Activated T-helper 2 cell treated with anti-CD3 and anti-CD28 coated beads, Interferon-gamma antibody, Interleukin-2, Interleukin-4, amounts not matched to agents 10 μg/mL and 5 μg/mL and 100 μg/mL, durations not matched to agents 14 hours and 24 hours and 36 hours (primary cell): ENCODE results near the gene CBFA2T3. TPM values are rescaled to one million over a fixed set of nuclear protein-coding genes. Genes with fewer than 3 reads are reported as not detected.
"Not testable (repeated sequence)": the region's sequence is repeated elsewhere in the genome, so short reads cannot be mapped to it uniquely, and the experiment has no call there.

Experiments used
- DNase-seq: peaks from one replicate; pipeline ENCODE4 v3.0.0; 2021; ENCODE audit warnings: low spot score
- H3K27ac Mint-ChIP-seq: one replicate; pipeline ENCODE4 v1.8.0; 2021; ENCODE audit warnings: mixed read lengths
- H3K27me3 Mint-ChIP-seq: one replicate; pipeline ENCODE4 v1.8.0; 2021; ENCODE audit warnings: low read depth, mixed read lengths
- H3K36me3 Mint-ChIP-seq: one replicate; pipeline ENCODE4 v1.8.0; 2021; ENCODE audit warnings: low read depth, mixed read lengths
- H3K4me1 Mint-ChIP-seq: one replicate; pipeline ENCODE4 v1.8.0; 2021; ENCODE audit warnings: low read depth, mixed read lengths
- H3K4me3 Mint-ChIP-seq: one replicate; pipeline ENCODE4 v1.8.0; 2021; ENCODE audit warnings: low read depth, mild to moderate bottlenecking, moderate library complexity, mixed read lengths
- H3K9me3 Mint-ChIP-seq: one replicate; pipeline ENCODE4 v1.8.0; 2021; ENCODE audit warnings: mixed read lengths
- intact Hi-C: fragments of 100-400 bp; cut with micrococcal nuclease; formaldehyde crosslinking; loops from one replicate; pipeline ENCODE4 v1.15.1; 2023
- total RNA-seq: library from RNA; stranded (reverse); gene quantifications from 2 replicates; pipeline ENCODE4 v1.2.3, GENCODE V29; 2022

CBFA2T3 gene
- total RNA-seq, 1 donor from 2014 or later = 0.30 TPM

GRCh38 chr16:88901718-88902337 lies 75.2 kb downstream of the CBFA2T3 start:
- DNase-seq = no peak
- intact Hi-C loops = no loop called here
- no peaks in the 10 kb centered on the region for H3K4me1 Mint-ChIP-seq
- H3K36me3 Mint-ChIP-seq = no peaks in the 10 kb centered on the region
- no peak overlapping the region for H3K4me3 Mint-ChIP-seq
- no peak overlapping the region for H3K27ac Mint-ChIP-seq
- no peaks in the 10 kb centered on the region for H3K27me3 Mint-ChIP-seq
- H3K9me3 Mint-ChIP-seq = no peaks in the 10 kb centered on the region

DNA sequence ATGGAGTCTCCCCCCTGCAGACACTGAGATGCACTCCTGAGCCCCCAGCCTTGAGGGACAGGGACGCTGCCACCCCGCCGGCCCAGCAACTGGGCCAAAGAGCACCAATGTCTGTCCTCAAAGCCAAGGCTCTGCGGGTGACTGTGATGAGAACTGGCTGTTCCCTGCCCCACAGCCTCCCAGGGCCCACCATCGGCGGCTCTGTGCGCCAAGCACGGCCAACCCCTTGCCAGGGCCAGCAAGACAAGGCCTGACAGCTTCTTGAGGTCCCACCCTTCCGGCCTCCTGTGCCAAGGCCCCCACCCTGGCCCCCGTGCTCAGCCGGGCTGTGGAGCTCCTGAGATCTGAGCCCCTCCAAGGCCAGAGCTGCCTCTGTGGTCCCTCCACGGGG lies 76.3 kb downstream of the CBFA2T3 start:
- Mint-ChIP-seq H3K36me3 (no peaks in the 10 kb centered on the region), H3K4me3 (no peak overlapping the region), H3K27ac (no peak overlapping the region), H3K27me3 (no peaks in the 10 kb centered on the region), H3K9me3 (no peaks in the 10 kb centered on the region), H3K4me1 (no peaks in the 10 kb centered on the region)
- no peak for DNase-seq
- intact Hi-C loops = no loop called here

DNA sequence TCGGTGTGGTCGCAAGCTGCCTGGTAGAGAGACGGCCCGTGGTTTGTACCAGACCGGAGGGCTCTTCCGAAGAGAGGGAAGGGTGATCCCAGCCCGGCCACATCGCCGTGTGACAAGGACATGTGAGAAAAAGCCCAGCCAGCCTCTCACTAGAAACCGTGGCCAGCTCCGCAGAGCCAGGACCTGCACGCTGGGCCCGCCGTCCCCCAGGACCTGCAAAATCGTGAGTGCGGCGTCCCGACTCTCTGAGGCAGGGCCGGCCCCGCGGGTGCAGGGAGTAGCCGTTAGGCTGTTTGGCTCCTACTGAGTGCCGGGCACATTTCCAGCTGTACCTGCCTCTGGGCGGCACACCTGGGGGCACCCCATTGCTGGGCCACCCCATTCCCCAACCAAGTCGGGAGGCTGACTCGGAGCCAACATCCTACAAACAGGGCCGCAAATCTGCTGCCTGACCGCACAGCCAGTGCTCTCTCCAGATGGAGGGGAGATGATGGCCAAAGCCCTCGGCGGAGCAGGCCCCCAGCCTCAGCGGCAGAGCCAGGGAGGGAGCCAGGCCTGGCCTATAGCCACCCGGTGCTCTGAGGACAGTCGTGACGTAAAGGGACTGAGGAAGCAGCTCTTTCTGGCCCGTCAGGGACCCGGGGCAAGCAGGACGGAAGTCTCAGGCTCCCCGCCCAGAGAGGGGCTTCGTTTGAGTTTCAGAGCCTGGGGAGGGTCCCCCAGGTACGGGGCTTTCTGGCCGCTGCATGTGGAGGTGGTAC lies 76.9 kb downstream of the CBFA2T3 start:
- no peaks in the 10 kb centered on the region for H3K4me1 Mint-ChIP-seq
- intact Hi-C loops = no loop called here
- no peak for DNase-seq
- H3K36me3 Mint-ChIP-seq = no peaks in the 10 kb centered on the region
- H3K27me3 Mint-ChIP-seq = no peaks in the 10 kb centered on the region
- no peak overlapping the region for H3K4me3 Mint-ChIP-seq
- no peaks in the 10 kb centered on the region for H3K9me3 Mint-ChIP-seq
- H3K27ac Mint-ChIP-seq = no peak overlapping the region

- no peak overlapping the region for H3K27ac Mint-ChIP-seq
- intact Hi-C loops = no loop called here
- no peaks in the 10 kb centered on the region for H3K4me1 Mint-ChIP-seq
- H3K9me3 Mint-ChIP-seq = no peaks in the 10 kb centered on the region
- no peak for DNase-seq
- no peaks in the 10 kb centered on the region for H3K36me3 Mint-ChIP-seq
- H3K27me3 Mint-ChIP-seq = no peaks in the 10 kb centered on the region
- H3K4me3 Mint-ChIP-seq = no peak overlapping the region
Observed at GRCh38 chr16:88897696-88898425, 79.1 kb downstream of the CBFA2T3 start.

- intact Hi-C loops = no loop called here
- H3K4me1 Mint-ChIP-seq = no peaks in the 10 kb centered on the region
- no peaks in the 10 kb centered on the region for H3K9me3 Mint-ChIP-seq
- no peaks in the 10 kb centered on the region for H3K36me3 Mint-ChIP-seq
- no peaks in the 10 kb centered on the region for H3K27me3 Mint-ChIP-seq
- H3K4me3 Mint-ChIP-seq = no peak overlapping the region
- DNase-seq = no peak
- no peak overlapping the region for H3K27ac Mint-ChIP-seq
Observed at GRCh38 chr16:88896238-88897070, 80.6 kb downstream of the CBFA2T3 start.

DNA sequence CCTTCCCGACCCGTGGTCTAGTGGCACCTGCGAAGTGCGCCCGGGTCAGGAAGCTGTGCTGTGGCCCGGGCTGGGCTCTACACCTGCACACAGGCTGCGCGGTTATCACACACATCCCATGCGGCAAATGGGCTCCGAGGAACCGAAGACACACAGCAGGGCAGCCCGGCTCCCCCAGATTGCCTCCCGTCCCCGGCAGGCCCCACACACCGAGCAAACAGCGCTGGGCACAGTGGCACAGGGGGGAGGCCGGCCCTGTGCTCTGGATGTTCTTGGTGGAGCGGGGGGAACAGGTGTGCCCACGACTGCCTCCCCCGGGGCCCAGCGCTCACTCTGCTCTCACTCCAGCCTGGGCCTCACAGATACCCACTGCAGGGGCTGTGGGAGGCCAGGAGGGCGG lies 81.7 kb downstream of the CBFA2T3 start:
- Mint-ChIP-seq H3K4me1 (no peaks in the 10 kb centered on the region), H3K4me3 (no peak overlapping the region), H3K9me3 (no peaks in the 10 kb centered on the region), H3K36me3 (no peaks in the 10 kb centered on the region), H3K27me3 (no peaks in the 10 kb centered on the region), H3K27ac (no peak overlapping the region)
- intact Hi-C loops = no loop called here
- no peak for DNase-seq

DNA sequence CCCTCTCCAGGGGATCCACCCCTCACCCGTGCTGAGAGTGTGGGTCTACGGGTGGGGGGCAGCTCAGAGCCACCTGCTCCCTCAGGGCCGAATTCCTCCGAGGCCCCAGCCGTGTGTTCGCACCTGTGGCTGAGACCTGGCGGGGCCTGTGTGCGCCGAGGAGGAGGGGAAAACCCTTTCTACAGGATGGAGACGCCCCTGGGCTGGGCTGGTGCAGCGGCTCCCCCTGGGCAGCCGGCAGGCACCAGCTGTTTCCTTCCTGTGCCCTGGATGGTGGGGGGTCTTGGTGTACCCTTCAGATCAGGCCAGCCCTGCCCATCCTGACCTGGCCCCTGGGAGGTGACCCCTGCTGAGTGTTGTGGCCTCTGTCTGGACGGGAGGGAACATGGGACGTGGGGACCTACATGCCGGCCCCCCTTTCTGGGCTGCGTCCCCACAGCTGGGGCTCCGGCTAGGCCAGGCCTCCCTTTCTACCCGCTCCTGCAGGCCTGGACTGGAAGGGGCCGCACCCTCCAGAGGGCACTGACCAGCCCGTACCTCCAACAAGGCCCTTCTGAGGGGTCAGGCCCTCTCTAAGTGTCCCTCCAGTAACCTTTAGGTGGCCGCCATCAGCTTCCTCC lies 82.2 kb downstream of the CBFA2T3 start:
- no peaks in the 10 kb centered on the region for H3K27me3 Mint-ChIP-seq
- H3K9me3 Mint-ChIP-seq = no peaks in the 10 kb centered on the region
- H3K27ac Mint-ChIP-seq = no peak overlapping the region
- DNase-seq = no peak
- no peaks in the 10 kb centered on the region for H3K4me1 Mint-ChIP-seq
- no peak overlapping the region for H3K4me3 Mint-ChIP-seq
- intact Hi-C loops = no loop called here
- no peaks in the 10 kb centered on the region for H3K36me3 Mint-ChIP-seq

GRCh38 chr16:88894266-88894665 lies 82.7 kb downstream of the CBFA2T3 start:
- DNase-seq, H3K4me3 Mint-ChIP-seq, H3K27ac Mint-ChIP-seq, H3K4me1 Mint-ChIP-seq, intact Hi-C loops, H3K36me3 Mint-ChIP-seq, H3K27me3 Mint-ChIP-seq, H3K9me3 Mint-ChIP-seq: not testable (repeated sequence)

DNA sequence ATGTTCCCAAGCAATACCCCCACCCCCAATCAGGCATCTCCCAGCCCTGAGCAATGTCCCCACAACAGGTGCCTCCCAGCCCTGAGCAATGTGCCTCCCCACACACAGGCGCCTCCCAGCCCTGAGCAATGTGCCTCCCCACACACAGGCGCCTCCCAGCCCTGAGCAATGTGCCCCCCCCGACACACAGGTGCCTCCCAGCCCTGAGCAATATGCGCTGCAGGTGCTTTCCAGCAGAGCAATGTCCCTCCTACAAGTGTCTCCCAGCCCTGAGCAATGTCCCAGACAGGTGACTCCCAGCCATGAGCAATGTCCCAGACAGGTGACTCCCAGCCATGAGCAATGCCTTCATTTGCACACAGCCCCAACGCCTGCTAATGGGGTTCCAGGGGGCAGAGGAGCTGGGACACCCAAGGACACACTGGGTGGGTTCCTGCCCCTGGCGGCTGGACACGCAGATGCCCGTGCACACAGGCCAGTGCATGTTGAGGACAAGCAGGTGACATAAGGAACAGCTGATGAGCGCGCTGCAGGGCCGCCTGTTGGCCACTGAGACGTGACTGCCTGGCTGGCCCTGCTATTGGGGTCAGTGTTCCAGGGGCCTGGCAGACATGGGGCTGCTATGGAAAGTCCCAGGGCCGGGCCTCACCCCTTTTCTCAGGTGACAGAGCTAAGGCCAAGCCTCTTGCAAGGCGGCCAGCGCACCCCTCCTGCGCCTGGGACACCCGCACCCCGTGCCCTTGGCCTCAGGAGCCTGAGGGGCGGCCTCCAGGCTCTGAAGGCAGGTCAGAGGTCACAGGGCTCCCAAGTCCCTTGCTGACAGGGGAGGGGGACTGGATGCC lies 83.7 kb downstream of the CBFA2T3 start:
- Mint-ChIP-seq H3K27ac (no peak overlapping the region), H3K4me1 (no peaks in the 10 kb centered on the region), H3K27me3 (no peaks in the 10 kb centered on the region), H3K9me3 (no peaks in the 10 kb centered on the region), H3K4me3 (no peak overlapping the region), H3K36me3 (no peaks in the 10 kb centered on the region)
- intact Hi-C loops = no loop called here
- DNase-seq = no peak

GRCh38 chr16:88892065-88892464 lies 84.9 kb downstream of the CBFA2T3 start:
- Mint-ChIP-seq H3K27me3 (no peaks in the 10 kb centered on the region), H3K4me3 (no peak overlapping the region), H3K4me1 (no peaks in the 10 kb centered on the region), H3K9me3 (no peaks in the 10 kb centered on the region), H3K36me3 (no peaks in the 10 kb centered on the region), H3K27ac (no peak overlapping the region)
- no peak for DNase-seq
- intact Hi-C loops = no loop called here

GRCh38 chr16:88891083-88891482 lies 85.9 kb downstream of the CBFA2T3 start:
- no peaks in the 10 kb centered on the region for H3K27me3 Mint-ChIP-seq
- no peaks in the 10 kb centered on the region for H3K36me3 Mint-ChIP-seq
- intact Hi-C loops = no loop called here
- H3K9me3 Mint-ChIP-seq = no peaks in the 10 kb centered on the region
- H3K27ac Mint-ChIP-seq = no peak overlapping the region
- no peaks in the 10 kb centered on the region for H3K4me1 Mint-ChIP-seq
- DNase-seq = no peak
- H3K4me3 Mint-ChIP-seq = no peak overlapping the region
